Limb (tissue), 2 donors: Measurements from ENCODE around the gene ADA.
A peak's percentile ranks its signal among the peaks of the same experiment; 100 is the strongest.

Experiments used
- DNase-seq, 2 donors: peaks; one replicate each; pipeline ENCODE4 v3.0.0-alpha.2; 2016; ENCODE audit errors: extremely low spot score in 2 of 2

The ADA gene

GRCh38 chr20:44580581-44581268 is 70.8 kb downstream of the ADA start:
- no peak for DNase-seq

DNA sequence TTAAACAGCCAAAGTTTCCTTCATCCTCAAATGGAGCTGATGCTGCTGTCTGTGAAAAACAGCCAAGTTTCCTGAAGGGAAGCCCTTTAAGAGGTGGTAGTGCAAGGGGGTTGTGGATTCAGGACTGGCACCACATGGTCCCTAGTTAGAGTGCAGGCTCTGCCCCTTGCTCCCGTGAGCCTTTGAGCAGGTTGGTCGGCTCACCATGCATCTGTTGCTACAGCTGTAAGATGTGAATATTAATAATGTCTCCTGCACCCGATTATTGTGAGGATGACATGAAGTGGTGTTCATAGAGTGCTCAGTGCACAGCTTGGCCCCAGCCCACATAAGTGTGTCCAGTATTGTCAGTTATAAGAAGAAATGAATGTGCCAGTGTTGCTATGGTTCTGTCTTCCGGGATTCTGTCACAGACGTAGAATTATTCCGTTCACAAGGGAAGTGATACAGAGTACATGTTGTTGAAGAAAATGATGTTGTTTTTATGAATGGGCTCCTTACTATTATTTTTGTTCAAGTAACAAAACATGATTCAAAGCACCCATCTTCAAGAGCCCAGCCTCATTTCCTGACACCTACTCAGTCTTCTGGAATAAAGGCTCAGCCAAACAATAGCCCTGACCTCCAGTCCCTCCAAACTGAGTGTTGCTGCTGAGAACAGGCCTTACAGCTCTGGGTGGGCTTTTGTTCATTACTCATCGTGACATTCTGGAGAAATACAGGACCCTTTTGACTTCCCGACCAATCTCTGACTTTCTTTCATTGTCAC is 72.0 kb downstream of the ADA start:
- DNase-seq, result no peak

GRCh38 chr20:44576297-44576696 is 75.2 kb downstream of the ADA start:
- DNase-seq, result no peak

- DNase-seq, result no peak
These were observed 77.1 kb downstream of the ADA start for GRCh38 chr20:44574372-44574771.

DNA sequence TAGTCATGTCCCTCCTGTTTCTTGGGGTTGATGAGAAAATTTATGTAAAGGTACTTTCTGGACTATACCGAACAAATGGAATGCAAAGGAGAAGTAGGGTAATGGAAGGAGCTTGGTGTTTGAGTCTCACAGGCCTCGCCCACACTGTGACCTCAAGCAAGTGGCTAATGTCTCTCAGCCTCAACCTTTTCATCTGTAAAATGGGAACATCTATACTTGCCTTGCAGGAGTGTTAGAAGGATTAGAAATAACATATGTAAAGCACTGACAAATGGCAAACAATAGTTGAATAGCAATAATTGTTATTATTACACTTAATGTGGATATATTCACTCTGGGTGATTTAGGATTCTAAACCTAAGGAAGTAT is 78.0 kb downstream of the ADA start:
- DNase-seq, result no peak

DNA sequence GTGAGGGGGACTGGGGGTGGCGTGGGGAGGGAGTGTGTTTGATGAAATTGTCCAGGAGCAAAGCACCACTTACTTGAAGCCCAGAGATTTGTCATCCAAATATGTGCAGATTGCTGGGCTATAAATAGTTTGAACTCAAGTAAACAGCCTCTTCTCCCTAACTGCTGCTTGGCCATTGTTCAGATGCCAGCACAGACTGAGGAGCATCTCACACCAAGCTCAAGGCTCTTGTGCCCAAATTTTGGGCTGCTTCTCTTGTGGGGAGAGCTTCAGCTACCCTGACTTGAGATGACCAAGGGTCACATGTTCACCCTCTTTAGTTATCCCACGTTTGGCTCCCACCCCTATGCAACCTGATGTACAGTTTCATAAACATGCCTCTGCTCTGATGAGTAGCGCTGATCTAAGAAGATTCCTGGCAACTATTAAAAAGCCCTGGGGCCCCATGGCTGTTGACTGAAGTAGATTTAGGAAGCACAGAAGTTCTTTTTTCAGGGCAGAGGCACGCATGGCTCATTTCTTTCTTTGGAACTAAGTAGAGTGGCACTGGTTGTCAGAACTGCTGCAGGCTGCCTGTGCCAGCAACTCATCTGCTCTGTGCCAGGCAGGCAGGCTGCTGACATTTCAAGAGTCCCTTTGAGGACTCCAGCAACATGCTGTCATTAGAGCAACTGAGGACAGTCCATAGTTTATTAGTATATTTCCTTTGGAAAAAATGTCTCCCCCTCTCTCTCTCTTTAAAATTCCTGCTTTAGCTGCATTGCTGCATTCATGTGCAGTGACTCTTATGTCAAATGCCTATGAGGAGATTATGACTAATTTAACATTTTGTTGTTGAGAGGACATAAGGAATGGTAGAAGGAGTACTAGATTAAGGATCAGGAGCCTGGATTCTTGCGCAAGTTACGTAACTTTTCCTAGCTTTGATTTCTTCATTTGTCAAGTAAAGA is 78.7 kb downstream of the ADA start:
- peak in 1 of 2 donors; percentile 33 for DNase-seq

GRCh38 chr20:44571362-44571988 is 80.0 kb downstream of the ADA start:
- no peak for DNase-seq

- DNase-seq, result no peak
These were observed 81.1 kb downstream of the ADA start for GRCh38 chr20:44570367-44570766.
